ENCODE measurements around the gene RNF39.
"Not testable (repeated sequence)": the region's sequence is repeated elsewhere in the genome, so short reads cannot be mapped to it uniquely, and the experiment has no call there.

The RNF39 gene

GRCh38 chr6:30075094-30075789, at the start of gene RNF39:
Gene RNF39, minus strand, starts transcription at chr6:30075769. Its CDS starts 184 bp downstream, at chr6:30075585.
- no peak for DNase-seq

GRCh38 chr6:30122515-30122914, 46.9 kb upstream of the RNF39 start:
- DNase-seq = no peak

DNA sequence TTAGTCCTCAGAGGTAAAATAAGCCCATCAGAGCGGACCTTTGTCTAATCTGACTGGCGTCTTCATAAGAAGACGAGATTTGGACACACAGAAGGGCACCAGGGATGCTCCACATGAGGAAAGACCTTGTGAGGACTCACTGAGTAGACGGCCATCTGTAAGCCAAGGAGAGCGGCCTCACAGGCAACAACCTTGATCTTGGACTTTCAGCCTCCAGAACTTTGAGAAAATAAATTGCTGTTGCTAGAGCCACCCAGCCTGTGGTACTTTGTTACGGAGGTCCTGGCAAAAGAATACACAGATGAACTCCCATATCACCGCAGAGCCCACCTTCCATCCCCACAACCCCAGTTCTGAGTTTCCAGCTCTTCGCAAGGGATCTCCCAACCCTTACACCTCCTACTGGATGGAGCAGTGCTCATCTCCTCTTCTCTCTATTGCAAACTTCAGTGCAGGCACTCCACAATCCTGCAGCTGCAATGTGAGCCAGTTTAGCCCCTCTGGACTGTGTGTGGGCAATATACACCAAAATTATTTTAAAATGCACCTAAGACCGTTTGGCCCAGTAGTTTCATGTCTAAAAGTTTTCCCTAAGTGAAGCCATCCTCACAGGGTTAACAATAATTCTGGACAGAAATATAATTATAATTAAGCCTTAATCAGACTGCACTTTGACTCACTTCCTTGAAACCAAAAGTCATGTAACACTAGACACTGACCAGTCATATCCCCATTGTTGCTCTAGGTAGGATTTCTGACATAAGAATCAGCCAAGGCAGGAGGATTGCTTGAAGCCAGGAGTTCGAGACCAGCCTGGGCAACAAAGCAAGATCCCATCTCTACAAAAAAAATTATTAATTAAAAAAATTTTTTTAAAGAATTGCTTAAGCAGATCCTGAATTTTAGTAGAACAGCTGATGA, 46.1 kb upstream of the RNF39 start:
- DNase-seq = no peak

GRCh38 chr6:30118691-30119090, 43.1 kb upstream of the RNF39 start:
- DNase-seq = not testable (repeated sequence)

DNA sequence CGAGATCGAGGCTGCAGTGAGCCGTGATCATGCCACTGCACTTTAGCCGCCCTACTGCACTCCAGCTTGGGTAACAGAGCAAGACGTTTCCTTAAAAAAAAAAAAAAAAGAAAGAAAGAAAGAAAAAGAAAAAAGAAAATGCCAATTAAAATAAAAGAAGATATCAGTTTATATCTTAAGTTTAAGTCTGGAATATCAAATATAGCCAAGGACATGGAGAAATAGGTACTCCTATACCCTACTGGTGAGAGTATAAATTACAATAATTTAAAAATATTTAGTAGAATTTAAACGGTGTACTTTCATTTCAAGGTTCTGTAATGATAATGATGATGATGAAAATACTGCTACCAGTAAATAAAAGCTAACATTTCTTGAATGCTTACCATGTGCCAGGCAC, 41.2 kb upstream of the RNF39 start:
- no peak for DNase-seq

- DNase-seq = no peak
These were observed 38.3 kb upstream of the RNF39 start for GRCh38 chr6:30113841-30114240.

GRCh38 chr6:30113003-30113759, 37.6 kb upstream of the RNF39 start, which contains the start of gene TRIM31:
Gene TRIM31, minus strand, starts transcription at chr6:30113090. Its CDS starts 285 bp downstream, at chr6:30112805.
- no peak for DNase-seq

DNA sequence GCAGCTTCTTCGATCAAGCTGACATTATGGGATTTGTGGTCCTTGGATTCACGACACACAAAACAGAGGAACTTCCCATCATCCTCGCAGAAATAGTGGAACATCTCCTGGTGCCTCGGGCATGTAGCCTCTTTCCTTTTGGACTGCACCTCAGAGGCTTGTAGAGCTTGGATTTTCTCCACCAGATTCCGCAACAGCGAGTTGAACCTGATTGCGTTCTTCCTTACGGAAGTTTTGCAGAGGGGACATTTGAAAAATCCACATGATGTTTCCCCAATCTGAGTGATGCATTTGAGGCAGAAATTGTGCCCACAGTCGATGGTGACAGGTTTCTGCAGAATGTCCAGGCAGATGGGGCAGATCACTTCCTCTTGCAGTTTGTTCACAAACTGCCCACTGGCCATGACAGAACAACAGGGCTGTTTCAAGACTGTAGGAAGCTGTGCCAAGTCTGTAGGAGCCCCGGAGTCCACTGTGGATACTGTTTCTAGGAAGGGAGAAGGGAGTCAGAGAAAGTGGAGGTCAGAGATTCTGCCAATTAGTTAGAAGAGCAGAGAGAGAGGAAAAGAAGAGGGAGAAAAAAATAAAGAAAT, 36.9 kb upstream of the RNF39 start:
- no peak for DNase-seq

DNA sequence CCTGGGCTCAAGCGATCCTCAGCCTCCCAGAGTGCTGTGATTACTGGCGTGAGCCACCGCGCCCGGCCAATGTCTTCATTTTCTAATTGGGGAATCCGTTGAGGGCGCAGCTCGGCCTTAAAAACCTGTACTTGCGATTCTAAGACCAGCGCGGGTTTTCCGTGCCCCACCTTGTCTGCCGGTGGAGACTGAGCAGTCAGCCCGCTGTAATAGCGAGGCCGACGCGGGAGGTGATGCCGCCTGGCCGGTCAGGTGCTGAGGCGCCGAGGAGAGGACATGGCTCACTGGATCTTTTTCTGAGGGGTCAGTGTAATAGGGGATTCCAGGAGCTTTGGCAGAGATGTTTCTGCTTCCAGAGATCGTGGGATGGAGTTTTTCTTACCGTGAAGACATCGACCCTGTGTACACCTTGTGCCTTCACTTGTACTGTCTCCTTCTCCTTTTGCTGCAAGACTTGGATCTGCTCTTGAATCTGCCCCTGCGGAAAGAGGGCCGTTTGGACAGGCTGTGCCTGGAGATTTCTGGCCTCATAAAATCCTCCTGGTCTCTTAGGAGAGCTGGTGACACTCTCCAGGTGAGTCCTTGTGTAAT, 35.8 kb upstream of the RNF39 start:
- DNase-seq = no peak

- DNase-seq = no peak
These were observed 29.1 kb upstream of the RNF39 start for GRCh38 chr6:30104661-30105060.

GRCh38 chr6:30103872-30104179, 28.3 kb upstream of the RNF39 start:
- DNase-seq = no peak

GRCh38 chr6:30102970-30103871, 27.7 kb upstream of the RNF39 start:
- DNase-seq = peak; percentile 83

DNA sequence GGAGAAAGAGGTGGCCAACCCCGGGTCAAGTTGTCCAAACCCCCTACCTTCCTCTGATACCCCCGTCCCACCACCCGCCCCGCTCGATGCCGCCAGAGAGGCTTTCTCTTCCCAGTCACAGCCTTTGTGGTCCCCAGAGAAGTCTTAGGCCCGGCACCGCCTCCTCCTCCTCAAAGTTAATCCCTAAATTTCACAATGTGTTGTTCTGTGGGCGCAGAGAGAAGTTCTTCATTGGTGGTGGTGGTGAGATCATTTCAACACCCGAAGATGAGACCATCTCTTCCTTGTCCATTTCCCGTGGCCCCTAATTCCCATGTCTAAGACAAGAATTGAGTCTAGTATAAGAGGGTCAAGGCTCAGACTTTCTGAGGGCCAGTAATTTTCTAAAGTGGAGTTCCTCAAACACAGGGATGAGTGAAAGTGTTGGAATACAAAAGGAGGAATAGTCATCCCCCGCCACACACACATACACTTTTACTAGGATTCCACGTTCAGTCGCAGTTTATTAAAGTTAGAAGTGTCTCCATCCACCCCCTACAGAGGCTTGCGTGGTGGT, 26.9 kb upstream of the RNF39 start:
- DNase-seq = no peak

- peak; percentile 53 for DNase-seq
These were observed 26.2 kb upstream of the RNF39 start for GRCh38 chr6:30101444-30102413.

GRCh38 chr6:30100585-30101443, 25.2 kb upstream of the RNF39 start:
- DNase-seq = no peak

DNA sequence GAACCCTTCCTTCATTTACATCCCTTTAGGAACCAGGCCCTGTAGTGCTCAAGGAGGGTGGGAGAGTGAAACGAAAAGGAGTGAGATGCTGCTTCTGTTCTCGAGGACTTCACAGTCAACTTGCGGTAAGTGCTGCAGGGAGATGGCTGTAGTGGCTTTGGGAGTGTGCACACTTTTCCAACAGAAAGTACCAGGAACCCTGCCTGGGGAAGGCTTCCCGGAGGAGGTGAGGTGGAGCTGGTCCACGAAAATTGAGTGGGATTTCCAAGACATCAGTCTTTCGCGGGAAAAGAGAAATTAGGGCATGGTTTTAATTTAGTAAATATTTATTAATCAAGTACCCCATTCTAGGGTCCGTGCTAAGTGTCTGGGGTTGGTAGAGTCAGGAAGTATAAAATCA, 24.6 kb upstream of the RNF39 start:
- DNase-seq = no peak

DNA sequence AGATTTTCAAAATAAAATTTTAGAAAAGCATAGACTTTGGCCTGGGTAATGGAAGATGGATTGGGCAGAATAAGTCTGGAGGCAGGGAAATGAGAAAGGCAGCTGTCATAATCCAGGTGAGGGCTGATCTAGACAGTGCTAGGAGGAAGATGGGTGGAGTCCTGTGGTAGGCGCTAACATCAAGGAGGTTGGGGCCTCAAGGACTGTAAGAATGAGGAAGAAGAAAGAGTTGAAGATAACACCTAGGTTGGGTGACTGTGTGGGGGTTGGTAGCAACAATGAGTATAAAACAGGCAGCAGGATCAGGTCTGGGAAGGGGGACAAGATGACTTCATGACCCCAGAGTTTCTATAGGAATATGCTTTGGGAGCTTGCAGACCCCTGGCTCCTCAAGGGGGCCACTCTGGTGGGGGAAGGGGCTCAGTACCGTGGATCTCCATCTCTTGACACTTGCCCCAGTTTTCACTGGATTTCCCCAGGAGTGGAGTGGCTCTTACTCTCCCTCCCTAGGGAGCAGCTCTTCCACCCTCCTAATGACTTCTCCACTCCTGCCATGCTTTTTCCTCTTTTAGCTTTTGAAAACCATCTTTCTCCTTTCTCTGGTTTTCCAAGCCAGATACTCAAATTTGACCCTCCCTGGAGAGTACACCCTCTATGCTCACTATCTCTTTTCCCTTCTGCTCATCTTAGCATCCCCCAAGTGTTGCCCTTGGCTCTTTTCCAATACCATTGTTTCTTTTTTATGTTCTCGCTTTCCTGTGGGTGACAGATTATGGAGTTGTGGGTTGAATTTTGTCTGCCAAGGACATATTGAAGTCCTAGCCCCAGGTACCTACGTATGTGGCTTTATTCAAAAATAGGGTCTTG, 22.6 kb upstream of the RNF39 start:
- no peak for DNase-seq

GRCh38 chr6:30096829-30097228, 21.3 kb upstream of the RNF39 start:
- no peak for DNase-seq
